Activated CD8-positive, alpha-beta memory T cell treated with anti-CD3 and anti-CD28 coated beads, Interleukin-2, amount 10 ng/mL, durations not matched to agents 7 days and 5 days (primary cell): Measurements from ENCODE around the gene LRP2BP. TPM values are rescaled to one million over a fixed set of nuclear protein-coding genes. Genes with fewer than 3 reads are reported as not detected.
"Not testable (repeated sequence)": the region's sequence is repeated elsewhere in the genome, so short reads cannot be mapped to it uniquely, and the experiment has no call there.

Experiments
- ATAC-seq: fragments of 150-1000 bp; cut with Tn5 transposase; one replicate; pipeline ENCODE4 v1.10.0; 2021; ENCODE audit warnings: moderate library complexity
- CTCF ChIA-PET: fragments of 350-600 bp; sonication (Branson Sonifier 250); formaldehyde crosslinking; loops from one replicate; lab custom pipeline; 2021; ENCODE audit warnings: antibody characterized with exemption; lab: Charles Lee
- DNase-seq: peaks from one replicate; pipeline ENCODE4 v3.0.0-alpha.2; 2020
- H3K27ac Mint-ChIP-seq: one replicate; pipeline ENCODE4 v1.8.0; 2021; ENCODE audit warnings: mild to moderate bottlenecking, mixed read lengths
- H3K27me3 Mint-ChIP-seq: one replicate; pipeline ENCODE4 v1.8.0; 2021; ENCODE audit warnings: mixed read lengths
- H3K36me3 Mint-ChIP-seq: one replicate; pipeline ENCODE4 v1.8.0; 2021; ENCODE audit warnings: mild to moderate bottlenecking, mixed read lengths
- H3K4me1 Mint-ChIP-seq: one replicate; pipeline ENCODE4 v1.8.0; 2021; ENCODE audit warnings: mixed read lengths
- H3K4me3 Mint-ChIP-seq: one replicate; pipeline ENCODE4 v1.8.0; 2021; ENCODE audit warnings: mild to moderate bottlenecking, moderate library complexity, mixed read lengths
- H3K9me3 Mint-ChIP-seq: one replicate; pipeline ENCODE4 v1.8.0; 2022; ENCODE audit warnings: low read depth, mixed read lengths
- total RNA-seq, 2 experiments: library from RNA; stranded (reverse); gene quantifications; one replicate each; pipeline ENCODE4 v1.2.3, GENCODE V29; 2021

The LRP2BP gene
- total RNA-seq, 2 experiments from 2014 or later = 0.73 to 1.3 TPM

DNA sequence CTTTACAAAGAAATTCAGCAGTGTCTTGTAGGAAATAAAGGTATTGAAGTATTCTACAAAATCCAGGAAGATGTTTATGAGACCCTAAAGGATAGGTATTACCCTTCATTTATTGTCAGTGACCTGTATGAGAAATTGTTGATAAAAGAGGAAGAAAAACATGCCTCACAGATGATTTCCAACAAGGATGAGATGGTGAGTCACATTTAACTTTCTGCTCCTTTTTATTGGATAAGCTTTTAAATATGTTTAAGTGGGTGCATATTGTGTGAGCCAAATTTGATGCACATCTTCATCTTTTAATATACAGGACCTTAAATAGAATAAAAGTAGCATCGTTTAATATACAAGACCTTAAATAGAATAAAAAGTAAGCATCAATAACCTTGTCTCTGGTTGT is 72.1 kb downstream of the LRP2BP start:
- Mint-ChIP-seq H3K27me3 (no peaks in the 10 kb centered on the region), H3K36me3 (peaks cover 13% of the 10 kb centered on the region), H3K27ac (no peak overlapping the region), H3K4me3 (no peak overlapping the region), H3K9me3 (no peaks in the 10 kb centered on the region), H3K4me1 (peaks cover 6% of the 10 kb centered on the region)
- CTCF ChIA-PET = no interaction called here
- ATAC-seq (no peak), DNase-seq (no peak)

- no peaks in the 10 kb centered on the region for H3K27me3 Mint-ChIP-seq
Measured at GRCh38 chr4:185322803-185323202, 72.9 kb downstream of the LRP2BP start.

DNA sequence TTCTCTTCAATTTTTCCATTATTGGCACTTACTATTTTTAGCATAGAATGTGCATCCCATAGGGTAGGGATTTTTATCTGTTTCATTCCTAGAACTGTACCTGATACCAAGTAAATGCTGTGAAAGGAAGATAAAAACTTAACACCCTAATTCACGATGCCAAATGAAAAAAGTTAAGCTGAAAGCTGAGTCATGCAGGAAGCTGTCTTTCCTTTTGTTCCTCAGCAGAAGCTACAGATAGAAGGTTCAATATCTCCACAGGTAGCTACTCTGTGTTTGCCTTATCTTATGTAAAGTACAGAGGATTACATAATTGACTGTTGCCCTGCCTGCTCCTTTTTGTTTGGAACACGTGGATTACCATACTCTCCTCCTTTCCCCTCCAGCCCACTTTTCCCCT is 77.0 kb downstream of the LRP2BP start:
- Mint-ChIP-seq H3K27ac (peak overlapping the region; percentile 68), H3K9me3 (no peaks in the 10 kb centered on the region), H3K4me3 (no peak overlapping the region), H3K4me1 (peaks cover 13% of the 10 kb centered on the region), H3K27me3 (no peaks in the 10 kb centered on the region), H3K36me3 (peaks cover 30% of the 10 kb centered on the region)
- DNase-seq (no peak), ATAC-seq (peak; percentile 58)
- CTCF ChIA-PET = interaction anchor here (0.7 kb wide), 1 partner anchor 9 kb away, joined by 3 read pairs; no protein-coding TSS in a partner anchor

More at GRCh38 chr4:185322803-185323202, 72.9 kb downstream of the LRP2BP start:
- peaks cover 10% of the 10 kb centered on the region for H3K36me3 Mint-ChIP-seq
- no peak overlapping the region for H3K27ac Mint-ChIP-seq
- CTCF ChIA-PET = no interaction called here
- DNase-seq (no peak), ATAC-seq (no peak)
- H3K4me1 Mint-ChIP-seq = peaks cover 11% of the 10 kb centered on the region
- no peak overlapping the region for H3K4me3 Mint-ChIP-seq
- no peaks in the 10 kb centered on the region for H3K9me3 Mint-ChIP-seq

GRCh38 chr4:185317880-185318279 is 77.8 kb downstream of the LRP2BP start:
- ATAC-seq = no peak
- no peak overlapping the region for H3K4me3 Mint-ChIP-seq
- no peaks in the 10 kb centered on the region for H3K9me3 Mint-ChIP-seq
- peaks cover 34% of the 10 kb centered on the region for H3K36me3 Mint-ChIP-seq
- H3K4me1 Mint-ChIP-seq = peaks cover 13% of the 10 kb centered on the region
- CTCF ChIA-PET = no interaction called here
- DNase-seq = no peak
- H3K27ac Mint-ChIP-seq = no peak overlapping the region
- no peaks in the 10 kb centered on the region for H3K27me3 Mint-ChIP-seq

GRCh38 chr4:185317462-185317861 is 78.3 kb downstream of the LRP2BP start:
- H3K9me3 Mint-ChIP-seq, ATAC-seq, DNase-seq, CTCF ChIA-PET, H3K27me3 Mint-ChIP-seq, H3K4me3 Mint-ChIP-seq: not testable (repeated sequence)
- H3K36me3 Mint-ChIP-seq = peaks cover 35% of the 10 kb centered on the region
- H3K4me1 Mint-ChIP-seq = peaks cover 13% of the 10 kb centered on the region
- H3K27ac Mint-ChIP-seq = peak overlapping the region; percentile 58

Other genes with a start within 250 kb of the LRP2BP start
- gene CFAP97, start 191.9 kb downstream of the LRP2BP start, total RNA-seq = 10 to 100 TPM; 30.8 to 31.8 TPM
- gene SNX25, start 186.3 kb downstream of the LRP2BP start, total RNA-seq = 10 to 100 TPM; 16.2 to 16.9 TPM
- gene ANKRD37, start 917 bp upstream of the LRP2BP start, total RNA-seq = 10 to 100 TPM; 11.8 to 12.5 TPM
- gene UFSP2, start 30.0 kb upstream of the LRP2BP start, total RNA-seq = 10 to 100 TPM; 17.5 to 18.1 TPM
- gene CCDC110, start 75.8 kb upstream of the LRP2BP start, total RNA-seq = not detected
- gene PDLIM3, start 139.6 kb upstream of the LRP2BP start, total RNA-seq = not detected